Renal cortical epithelial cell (primary cell): ENCODE results near the gene COMMD10. TPM values are rescaled to one million over a fixed set of nuclear protein-coding genes. Genes with fewer than 3 reads are reported as not detected.
A peak's percentile ranks its signal among the peaks of the same experiment; 100 is the strongest.

ENCODE experiments used
- DNase-seq: peaks from one replicate; pipeline ENCODE4 v3.0.0-alpha.2; 2011; ENCODE audit warnings: low read depth
- total RNA-seq: library from RNA; depleted of rRNA; stranded (reverse); fragments of >200 nt; gene quantifications from 2 replicates; pipeline ENCODE4 v1.2.3, GENCODE V29; 2014

The COMMD10 gene
- total RNA-seq, 1 donor from 2014 or later: 42.1 TPM

GRCh38 chr5:116291271-116291670 is 206.4 kb downstream of the COMMD10 start:
- DNase-seq: no peak

DNA sequence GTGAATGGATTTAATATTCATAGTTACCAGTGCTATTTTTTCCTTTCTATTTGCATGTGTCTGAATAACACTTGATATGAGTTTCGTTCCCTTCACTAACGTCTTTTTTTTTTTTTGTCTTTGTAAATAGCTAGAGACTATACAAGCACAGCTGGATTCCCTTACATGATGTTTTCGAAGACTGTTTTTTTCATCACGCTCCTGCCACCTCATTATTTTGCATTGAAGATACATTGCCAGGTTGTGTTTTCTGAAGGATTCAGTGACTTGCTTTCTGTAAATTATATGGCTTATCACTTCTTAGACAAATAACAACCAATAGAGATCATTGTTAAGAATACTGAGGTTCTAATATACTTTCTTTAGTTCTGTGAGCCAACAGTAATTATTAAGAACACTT is 207.5 kb downstream of the COMMD10 start:
- DNase-seq: no peak

DNA sequence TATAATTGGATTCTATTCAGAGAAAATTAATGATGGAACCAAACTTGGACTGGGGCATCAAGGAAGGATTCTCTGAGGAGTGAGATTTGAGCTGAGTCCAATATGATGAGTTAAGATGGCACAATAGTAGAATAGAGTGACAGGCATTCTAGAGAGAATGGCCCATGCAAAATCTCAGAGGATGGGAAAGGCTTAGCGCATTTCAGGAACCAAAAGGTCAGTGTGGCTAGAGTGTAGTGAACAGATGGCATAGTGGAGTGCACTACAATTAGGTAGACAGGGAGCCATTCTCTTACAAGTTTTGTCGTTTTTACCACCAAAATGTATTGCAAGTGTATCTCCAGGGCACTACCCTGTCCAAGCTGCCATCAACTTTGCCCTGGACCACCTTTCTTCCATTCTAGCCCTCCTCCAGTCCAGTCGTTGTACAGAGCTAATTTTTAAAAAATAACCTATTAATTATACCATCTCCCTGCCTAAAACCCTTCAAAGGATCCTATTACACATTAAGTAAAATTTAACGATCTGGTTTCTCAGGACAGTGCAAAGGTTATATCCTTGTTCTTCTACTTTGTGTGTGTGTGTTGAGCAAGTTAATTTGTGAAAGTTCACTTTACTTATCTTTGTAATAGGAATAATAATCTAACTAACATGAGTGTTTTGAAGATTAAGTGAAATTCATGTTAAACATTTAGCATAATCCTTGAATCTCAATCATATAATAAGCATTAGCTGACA is 211.7 kb downstream of the COMMD10 start:
- DNase-seq: peak; percentile 11

- DNase-seq: no peak
These were observed 212.5 kb downstream of the COMMD10 start for GRCh38 chr5:116297296-116297814.

GRCh38 chr5:116299746-116300640 is 215.2 kb downstream of the COMMD10 start:
- no peak for DNase-seq

DNA sequence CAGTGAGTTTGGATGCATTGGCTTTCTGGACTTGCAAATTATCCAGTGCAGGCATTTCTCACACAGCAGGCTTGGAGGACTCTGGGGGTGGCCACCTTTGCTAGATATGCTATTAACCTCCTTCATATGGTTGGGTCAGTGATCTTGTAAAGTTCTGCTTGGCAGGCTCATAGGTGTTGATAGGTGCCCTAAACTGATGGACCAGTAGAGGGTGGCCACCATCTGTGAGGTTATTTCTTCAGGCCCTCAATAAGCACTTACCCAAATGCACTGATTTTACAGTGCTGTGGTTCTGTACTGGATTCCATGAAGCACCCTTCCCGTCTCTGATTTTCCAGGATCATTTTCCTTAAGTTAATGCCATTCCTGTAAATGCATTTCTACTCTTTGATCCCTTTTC is 216.3 kb downstream of the COMMD10 start:
- DNase-seq: no peak

DNA sequence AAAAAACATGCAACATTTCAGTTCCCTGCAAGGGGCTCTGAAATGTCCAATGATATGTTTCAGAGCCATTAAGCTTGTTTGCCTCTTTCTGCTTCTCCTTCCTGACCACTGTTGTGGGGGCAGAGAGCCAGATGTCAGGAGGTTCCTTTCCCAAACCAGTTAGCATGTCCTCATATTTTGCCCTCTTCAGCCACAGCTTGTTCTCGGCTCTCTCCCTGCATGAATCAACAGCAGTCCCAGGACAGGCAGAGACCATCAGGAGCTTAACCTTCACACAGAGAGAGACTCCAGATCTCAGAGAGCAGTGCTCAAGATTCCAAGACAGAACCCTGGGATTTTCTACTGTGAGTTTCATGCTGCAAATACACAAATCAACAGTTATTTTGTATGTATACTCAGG is 218.5 kb downstream of the COMMD10 start:
- DNase-seq: peak; percentile 43

GRCh38 chr5:116303810-116304209 is 219.0 kb downstream of the COMMD10 start:
- DNase-seq: peak; percentile 90

DNA sequence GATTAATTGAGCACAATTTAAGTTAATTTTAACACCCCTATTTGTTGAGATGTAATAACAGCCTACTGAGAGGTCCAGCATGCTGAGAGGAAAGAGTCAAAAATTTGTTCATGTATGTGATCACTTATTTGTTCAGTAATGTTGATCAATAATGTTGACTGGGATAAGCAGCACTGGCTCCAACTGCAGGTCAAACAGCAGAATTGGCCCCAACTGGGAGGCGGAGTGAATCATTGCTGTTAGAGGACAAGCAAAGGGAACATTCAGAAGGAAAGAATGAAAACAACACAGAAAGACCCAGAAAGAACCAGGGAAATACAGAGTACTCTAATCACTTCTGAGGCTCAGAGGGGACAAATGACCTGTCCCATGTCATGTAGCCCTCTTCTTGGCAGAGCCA is 221.1 kb downstream of the COMMD10 start:
- no peak for DNase-seq

DNA sequence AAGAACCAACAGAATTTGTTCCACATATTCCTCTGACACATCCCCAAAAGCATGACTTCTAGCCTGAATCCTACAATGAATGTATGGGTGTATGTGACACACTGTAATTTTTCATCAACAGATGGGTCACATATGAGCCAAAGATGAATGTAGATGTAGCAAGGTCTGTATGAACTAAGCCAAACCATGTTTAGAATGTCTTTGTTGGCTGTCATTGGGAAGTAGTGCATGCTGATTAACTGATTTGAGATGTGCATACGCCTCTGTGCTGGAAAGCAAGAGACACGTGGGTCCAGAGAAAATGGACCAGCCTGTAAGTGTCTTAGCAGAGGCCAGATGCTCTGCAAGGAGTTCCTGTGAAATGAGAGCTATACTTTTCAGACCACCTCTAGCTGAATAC is 222.0 kb downstream of the COMMD10 start:
- DNase-seq: no peak

DNA sequence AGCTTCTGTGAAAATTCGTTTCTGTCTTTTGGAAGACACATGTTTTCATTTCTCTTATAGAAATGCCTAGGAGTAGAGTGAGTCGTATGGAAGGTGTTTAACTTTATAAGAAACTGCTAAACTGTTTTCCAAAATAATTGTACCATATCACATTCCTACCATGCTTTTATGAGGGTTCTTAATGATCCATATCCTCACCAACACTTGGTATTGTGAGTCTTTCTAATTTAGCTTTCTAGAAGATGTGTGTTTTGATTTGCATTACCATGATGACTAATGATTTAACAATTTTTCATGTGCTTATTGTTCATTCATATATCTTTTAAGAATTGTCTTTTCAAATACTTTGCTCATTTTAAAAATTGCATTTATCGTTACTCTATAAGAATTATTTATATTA is 223.6 kb downstream of the COMMD10 start:
- peak; percentile 3 for DNase-seq

GRCh38 chr5:116313366-116313765 is 228.5 kb downstream of the COMMD10 start:
- DNase-seq: no peak

DNA sequence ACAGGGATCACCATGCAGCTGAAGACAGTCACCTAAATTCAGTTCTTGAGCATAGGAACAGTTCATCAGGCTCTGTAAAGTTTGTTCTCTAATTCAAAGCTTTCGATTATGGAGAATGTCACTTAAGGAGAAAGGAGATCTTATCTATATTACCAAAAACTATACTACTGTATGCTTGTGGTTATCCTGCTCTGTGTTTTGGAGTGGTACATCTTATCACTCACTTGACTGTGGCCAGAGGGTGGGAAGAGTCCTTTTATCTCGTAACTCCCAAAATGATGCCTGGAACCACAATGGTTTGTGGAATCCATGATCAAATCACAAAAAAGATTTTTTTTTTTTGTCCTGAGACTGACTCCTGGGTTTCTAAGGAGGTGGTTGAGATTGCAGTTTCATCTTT is 230.7 kb downstream of the COMMD10 start:
- DNase-seq: no peak

DNA sequence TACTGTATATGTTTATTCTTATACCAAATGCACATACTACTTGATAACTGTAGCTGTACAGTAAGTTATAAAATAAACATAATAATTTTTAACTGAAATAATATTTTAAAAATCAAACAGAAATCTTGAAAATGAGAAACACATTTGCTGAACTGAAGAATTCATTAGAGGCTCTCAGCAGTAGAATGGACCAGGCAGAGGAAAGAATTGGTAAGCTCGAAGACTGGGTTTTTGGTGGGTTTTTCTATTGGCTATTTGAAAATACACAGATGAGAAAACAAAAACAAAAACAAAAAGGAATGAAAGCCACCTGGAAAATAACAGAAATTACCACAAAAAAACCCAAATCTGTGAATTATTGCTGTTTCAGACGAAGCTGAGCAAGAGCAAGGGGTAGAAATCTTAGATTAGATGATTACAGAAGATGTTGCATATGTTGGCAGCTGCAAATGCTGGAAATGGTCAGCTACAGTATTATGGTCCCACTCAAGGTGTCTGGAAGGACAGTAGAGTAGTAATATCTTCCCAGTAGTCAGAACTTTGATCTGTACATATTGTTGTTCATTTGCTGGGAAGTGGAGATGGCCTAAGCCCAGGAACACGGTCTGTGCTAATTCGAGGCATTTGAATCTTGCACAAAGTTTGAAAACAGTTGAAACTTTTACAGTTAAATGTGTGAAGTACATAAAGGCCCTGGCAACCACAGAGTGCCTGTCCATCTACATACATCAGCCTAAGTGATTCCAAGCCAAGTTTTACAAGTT is 233.4 kb downstream of the COMMD10 start:
- no peak for DNase-seq

DNA sequence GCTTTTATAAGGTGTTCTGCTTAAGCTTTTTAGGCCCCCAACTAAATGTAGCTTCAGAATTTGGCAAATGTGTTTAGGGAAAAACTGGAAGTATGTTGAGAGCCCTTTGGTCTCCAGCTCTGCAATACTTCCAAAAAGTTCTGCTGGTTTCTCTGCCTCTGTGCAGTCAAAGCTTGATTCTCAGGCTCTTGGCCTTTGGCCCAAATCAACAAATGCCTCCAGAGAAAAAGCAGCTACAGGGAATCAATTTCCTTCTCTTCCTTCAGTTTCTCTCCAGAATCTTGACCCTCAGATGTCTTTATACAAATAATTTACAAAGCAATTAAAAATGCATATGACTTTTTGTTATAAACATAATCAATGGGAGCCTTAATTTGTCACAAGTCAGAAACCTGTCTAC is 235.7 kb downstream of the COMMD10 start:
- peak; percentile 7 for DNase-seq

DNA sequence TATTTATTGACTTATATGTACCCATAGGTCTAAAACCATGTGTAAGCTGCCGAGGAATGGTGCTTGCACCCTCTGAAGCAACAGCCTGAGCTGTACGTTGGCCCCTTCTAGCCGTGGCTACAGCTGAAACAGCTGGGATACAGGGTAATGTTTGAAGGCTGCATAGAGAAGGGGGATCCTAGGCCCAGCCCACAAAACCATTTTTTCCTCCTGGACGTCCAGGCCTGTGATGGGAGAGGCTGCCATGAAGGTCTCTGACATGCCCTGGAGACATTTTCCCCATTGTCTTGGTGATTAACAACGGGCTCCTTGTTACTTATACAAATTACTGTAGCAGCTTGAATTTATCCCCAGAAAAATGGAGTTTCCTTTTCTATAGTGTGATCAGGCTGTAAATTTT is 244.7 kb downstream of the COMMD10 start:
- DNase-seq: no peak

DNA sequence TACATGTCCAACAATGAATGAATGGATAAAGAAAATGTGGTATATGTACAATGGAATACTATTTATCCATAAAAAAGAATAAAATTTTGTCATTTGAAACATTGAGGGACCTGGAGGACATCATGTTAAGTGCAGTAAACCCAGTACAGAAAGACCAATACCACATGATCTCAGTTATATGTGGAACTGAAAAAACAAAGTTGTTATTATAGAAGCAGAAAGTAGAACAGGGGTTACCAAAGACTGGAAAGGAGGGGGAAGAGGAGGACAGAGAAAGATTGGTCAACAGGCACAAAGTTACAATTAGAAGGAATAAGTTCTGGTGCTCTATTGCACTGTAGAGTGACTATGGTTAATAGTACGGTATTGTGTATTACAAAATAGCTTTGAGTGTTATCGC is 256.0 kb downstream of the COMMD10 start:
- DNase-seq: no peak

Other genes with a start within 250 kb of the COMMD10 start
- gene ATG12, start 243.5 kb upstream of the COMMD10 start, total RNA-seq: 41.9 and 42.2 TPM in 2 replicates
- gene AP3S1, start 243.1 kb upstream of the COMMD10 start, total RNA-seq: 67.5 and 77.8 TPM in 2 replicates
- 0.30 TPM in 1 of 2 replicates, not detected in the other for gene LVRN, start 122.5 kb upstream of the COMMD10 start, total RNA-seq
- 0.20 TPM in 1 of 2 replicates, not detected in the other for gene ARL14EPL, start 52.6 kb upstream of the COMMD10 start, total RNA-seq